Stomach (tissue), 9 donors: ENCODE measurements around the gene LRRC7. TPM values are rescaled to one million over a fixed set of nuclear protein-coding genes. Genes with fewer than 3 reads are reported as not detected.

Source experiments
- DNase-seq, 2 donors: peaks; one replicate each; pipeline versions ENCODE4 v3.0.0 to v3.0.0-alpha.2; 2013 to 2019
- H3K27ac ChIP-seq, 5 donors: fragments of 200-600 bp in 4 of 5; sonication (generic) in 4 of 5; one replicate each; pipeline ENCODE4 v1.5.1; 2013 to 2019; ENCODE audit warnings: mild to moderate bottlenecking in 1 of 5, moderate library complexity in 1 of 5
- H3K27me3 ChIP-seq, 3 donors: fragments of 200-600 bp; sonication (generic); one replicate each; pipeline ENCODE4 v1.5.1; 2017 to 2019; ENCODE audit warnings: mixed run types in 1 of 3
- H3K36me3 ChIP-seq, 4 donors: fragments of 200-600 bp; sonication (generic); 1 replicate in 3 of 4; 2 replicates in 1 of 4; pipeline ENCODE4 v1.5.1; 2016 to 2019
- H3K4me1 ChIP-seq, 4 donors: fragments of 200-600 bp; sonication (generic); one replicate each; pipeline ENCODE4 v1.5.1; 2016 to 2019
- H3K4me3 ChIP-seq, 4 donors: fragments of 200-600 bp; sonication (generic) in 3 of 4; one replicate each; pipeline ENCODE4 v1.5.1; 2016 to 2019; ENCODE audit warnings: mild to moderate bottlenecking in 1 of 4
- H3K9me3 ChIP-seq, 4 donors: fragments of 200-600 bp; sonication (generic); one replicate each; pipeline ENCODE4 v1.5.1; 2016 to 2019
- EP300 ChIP-seq: sonication (generic); formaldehyde crosslinking; IDR thresholded peaks from one replicate; pipeline ENCODE4 v1.6.1; 2017; ENCODE audit warnings: antibody characterized with exemption
- POLR2A ChIP-seq, 4 donors: fragments of 450-650 bp; IDR thresholded peaks; one replicate each; pipeline ENCODE4 v1.6.1; 2016; ENCODE audit warnings: antibody characterized with exemption in 4 of 4, control low read depth in 2 of 4, mild to moderate bottlenecking in 1 of 4, moderate library complexity in 1 of 4
- POLR2AphosphoS5 ChIP-seq, 3 donors: sonication (generic); formaldehyde crosslinking; IDR thresholded peaks; one replicate each; pipeline ENCODE4 v1.6.1; 2016; ENCODE audit warnings: antibody characterized with exemption in 3 of 3
- WGBS, 5 donors: extraction: QIAGEN DNeasy Blood & Tissue Kit in 3 of 5; methylation state at CpG; one replicate each; pipeline versions ENCODE4 v1.1.5 to v1.1.7; 2013 to 2018; 5-methylcytosine and 5-hydroxymethylcytosine counted together
- intact Hi-C: fragments of 100-400 bp; cut with DNase I; formaldehyde crosslinking; loops from one replicate; pipeline ENCODE4 v1.15.1; 2023; ENCODE audit warnings: low total_unique reads
- polyA plus RNA-seq, 3 donors: library from polyadenylated mRNA; stranded (reverse); fragments of 200-250 nt; gene quantifications; one replicate each; pipeline ENCODE4 v1.2.3, GENCODE V29; 2013
- total RNA-seq, 5 donors: library from RNA; depleted of rRNA; stranded (reverse); fragments of >200 nt; gene quantifications; one replicate each; pipeline versions ENCODE4 v1.1.0 to v1.2.3, GENCODE V29; 2014 to 2016
- TF ChIP-seq, protein P1 (sequence below), 7 experiments: fragments of 450-650 bp in 4 of 7; fragments of 200-600 bp in 3 of 7; sonication (generic) in 3 of 7; IDR thresholded peaks; one replicate each; pipeline ENCODE4 v1.5.1; 2016 to 2019; ENCODE audit warnings: antibody characterized with exemption in 7 of 7, control low read depth in 2 of 7, mild to moderate bottlenecking in 1 of 7
- donor health status: healthy with polysubstance abuse.
- donor health status: Bipolar disorder and iron deficiency.
- donor health status: healthy.

LRRC7 gene
- total and polyA plus RNA-seq, 8 donors: 0.06 to 22.4 (median 0.31) TPM; not detected in 1

- 38 to 68% (median 58%) methylated on average over 1 of the region's 1 CpG for WGBS, 5 donors
- intact Hi-C loops: no loop called here
- H3K27me3 ChIP-seq: no peaks in the 10 kb centered on the region
- no peak for TF ChIP-seq POLR2AphosphoS5 (IDR thresholded peaks at IDR 0.05)
- TF ChIP-seq, protein P1, sequence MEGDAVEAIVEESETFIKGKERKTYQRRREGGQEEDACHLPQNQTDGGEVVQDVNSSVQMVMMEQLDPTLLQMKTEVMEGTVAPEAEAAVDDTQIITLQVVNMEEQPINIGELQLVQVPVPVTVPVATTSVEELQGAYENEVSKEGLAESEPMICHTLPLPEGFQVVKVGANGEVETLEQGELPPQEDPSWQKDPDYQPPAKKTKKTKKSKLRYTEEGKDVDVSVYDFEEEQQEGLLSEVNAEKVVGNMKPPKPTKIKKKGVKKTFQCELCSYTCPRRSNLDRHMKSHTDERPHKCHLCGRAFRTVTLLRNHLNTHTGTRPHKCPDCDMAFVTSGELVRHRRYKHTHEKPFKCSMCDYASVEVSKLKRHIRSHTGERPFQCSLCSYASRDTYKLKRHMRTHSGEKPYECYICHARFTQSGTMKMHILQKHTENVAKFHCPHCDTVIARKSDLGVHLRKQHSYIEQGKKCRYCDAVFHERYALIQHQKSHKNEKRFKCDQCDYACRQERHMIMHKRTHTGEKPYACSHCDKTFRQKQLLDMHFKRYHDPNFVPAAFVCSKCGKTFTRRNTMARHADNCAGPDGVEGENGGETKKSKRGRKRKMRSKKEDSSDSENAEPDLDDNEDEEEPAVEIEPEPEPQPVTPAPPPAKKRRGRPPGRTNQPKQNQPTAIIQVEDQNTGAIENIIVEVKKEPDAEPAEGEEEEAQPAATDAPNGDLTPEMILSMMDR (IDR thresholded peaks at IDR 0.05): no peak
- H3K4me3 ChIP-seq: no peak overlapping the region
- H3K36me3 ChIP-seq: peaks cover 0 to 51% (median 33%) of the 10 kb centered on the region in 4 donors
- no peak overlapping the region for H3K27ac ChIP-seq
- H3K9me3 ChIP-seq: no peaks in the 10 kb centered on the region
- no peak for DNase-seq
- no peaks in the 10 kb centered on the region for H3K4me1 ChIP-seq
These were observed 582.7 kb downstream of the LRRC7 start for GRCh38 chr1:70150444-70150843.

- Histone ChIP-seq H3K4me1 (no peaks in the 10 kb centered on the region), H3K36me3 (peaks cover 0 to 29% (median 22%) of the 10 kb centered on the region in 4 donors), H3K4me3 (no peak overlapping the region), H3K9me3 (no peaks in the 10 kb centered on the region), H3K27ac (no peak overlapping the region), H3K27me3 (no peaks in the 10 kb centered on the region)
- intact Hi-C loops: no loop called here
- DNase-seq: no peak
- 93 to 100% (median 94%) methylated on average over 3 of the region's 3 CpGs for WGBS, 5 donors
- TF ChIP-seq POLR2A (IDR thresholded peaks at IDR 0.05) (no peak), EP300 (no peak), POLR2AphosphoS5 (IDR thresholded peaks at IDR 0.05) (no peak)
- TF ChIP-seq, protein P1 (IDR thresholded peaks at IDR 0.05): no peak
These were observed 586.0 kb downstream of the LRRC7 start for GRCh38 chr1:70153739-70154138.

- intact Hi-C loops: no loop called here
- DNase-seq: no peak
- H3K27ac ChIP-seq: no peak overlapping the region
- H3K27me3 ChIP-seq: no peaks in the 10 kb centered on the region
- no peaks in the 10 kb centered on the region for H3K4me1 ChIP-seq
- 94 to 96% (median 96%) methylated on average over 5 of the region's 5 CpGs for WGBS, 5 donors
- TF ChIP-seq POLR2A (IDR thresholded peaks at IDR 0.05) (no peak), POLR2AphosphoS5 (IDR thresholded peaks at IDR 0.05) (no peak), EP300 (no peak)
- TF ChIP-seq, protein P1 (IDR thresholded peaks at IDR 0.05): no peak
- peaks cover 0 to 28% (median 20%) of the 10 kb centered on the region in 4 donors for H3K36me3 ChIP-seq
- no peaks in the 10 kb centered on the region for H3K9me3 ChIP-seq
- no peak overlapping the region for H3K4me3 ChIP-seq
These were observed 588.9 kb downstream of the LRRC7 start for GRCh38 chr1:70156529-70157120.

- Histone ChIP-seq H3K27me3 (no peaks in the 10 kb centered on the region), H3K36me3 (peaks cover 0 to 24% (median 20%) of the 10 kb centered on the region in 4 donors), H3K9me3 (no peaks in the 10 kb centered on the region), H3K4me1 (no peaks in the 10 kb centered on the region), H3K4me3 (no peak overlapping the region), H3K27ac (no peak overlapping the region)
- WGBS, 5 donors: 94 to 99% (median 98%) methylated on average over 4 of the region's 4 CpGs
- TF ChIP-seq POLR2A (IDR thresholded peaks at IDR 0.05) (no peak), POLR2AphosphoS5 (IDR thresholded peaks at IDR 0.05) (no peak), EP300 (no peak)
- TF ChIP-seq, protein P1 (IDR thresholded peaks at IDR 0.05): no peak
- DNase-seq: no peak
- intact Hi-C loops: no loop called here
These were observed 596.6 kb downstream of the LRRC7 start for GRCh38 chr1:70164350-70164749.
